Activated effector memory CD4-positive, alpha-beta T cell treated with anti-CD3 and anti-CD28 coated beads, Interleukin-2, amount 50 U/mL, for 16 hours (primary cell): ENCODE results near the gene GSG1L2.

Experiments used
- DNase-seq: peaks from one replicate; pipeline ENCODE4 v3.0.0-alpha.2; 2020

GSG1L2 gene

DNA sequence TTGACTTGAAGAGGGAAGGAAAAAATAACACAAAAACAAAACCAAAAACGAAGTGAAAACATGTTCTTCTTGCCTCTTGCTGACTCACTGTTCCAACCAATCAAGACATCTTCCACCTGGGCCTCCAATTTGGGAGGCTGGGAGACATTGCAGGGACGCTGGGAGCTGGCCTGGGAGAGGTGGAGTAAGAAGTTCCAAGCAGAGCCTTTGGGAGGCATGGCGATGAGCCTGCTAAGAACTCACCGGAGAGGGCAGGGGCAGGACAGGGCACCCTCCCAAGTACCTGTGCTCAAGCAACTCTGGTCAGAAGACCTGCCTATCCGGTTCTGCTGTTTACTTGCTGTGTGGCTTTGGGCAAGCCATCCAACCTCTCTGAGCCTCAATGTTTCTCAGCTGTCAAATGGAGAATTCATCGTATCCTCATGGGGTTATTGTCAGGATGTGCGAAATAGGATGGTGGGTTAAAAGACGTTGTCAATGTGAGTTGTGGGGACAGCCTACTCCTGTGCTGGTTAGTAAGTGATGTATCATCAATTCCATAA is 3.0 kb upstream of the GSG1L2 start:
- no peak for DNase-seq

DNA sequence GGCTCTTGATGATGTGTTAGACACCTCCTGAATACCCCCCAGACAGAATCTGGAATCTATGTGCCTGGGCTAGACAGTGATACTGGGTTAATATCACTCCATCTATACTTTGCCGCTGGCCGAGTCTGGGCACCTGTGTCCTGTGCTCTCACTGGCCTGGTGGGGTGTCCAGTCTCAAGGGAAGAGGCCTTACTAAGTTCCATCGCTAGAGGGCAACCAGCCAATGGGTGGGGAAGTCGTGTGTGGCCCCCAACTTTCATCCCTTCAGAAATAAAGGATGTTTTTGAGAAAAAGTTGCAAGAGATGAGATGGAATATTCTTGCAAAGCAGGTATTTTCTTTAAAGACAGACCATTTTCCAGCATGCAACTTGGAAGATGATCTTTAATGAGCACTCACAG is 2.2 kb upstream of the GSG1L2 start:
- no peak for DNase-seq

DNA sequence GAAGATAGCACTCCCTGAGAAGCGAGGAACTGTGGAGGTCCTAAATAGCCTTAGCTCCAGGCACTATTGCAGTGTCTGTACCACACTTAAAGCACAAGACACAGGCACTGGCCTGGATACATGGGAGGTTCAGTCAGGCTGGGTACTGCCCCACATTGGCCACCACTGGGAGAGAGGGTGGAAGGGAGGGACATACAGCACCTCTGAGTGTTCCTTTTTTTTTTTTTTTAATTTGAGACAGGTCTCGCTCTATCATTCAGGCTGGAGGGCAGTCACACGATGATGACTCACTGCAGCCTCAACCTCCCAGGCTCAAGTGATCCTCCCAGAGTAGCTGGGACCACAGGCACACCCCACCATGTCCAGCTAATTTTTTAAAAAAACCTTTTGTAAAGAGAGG is 1.4 kb downstream of the GSG1L2 start:
- DNase-seq: no peak

DNA sequence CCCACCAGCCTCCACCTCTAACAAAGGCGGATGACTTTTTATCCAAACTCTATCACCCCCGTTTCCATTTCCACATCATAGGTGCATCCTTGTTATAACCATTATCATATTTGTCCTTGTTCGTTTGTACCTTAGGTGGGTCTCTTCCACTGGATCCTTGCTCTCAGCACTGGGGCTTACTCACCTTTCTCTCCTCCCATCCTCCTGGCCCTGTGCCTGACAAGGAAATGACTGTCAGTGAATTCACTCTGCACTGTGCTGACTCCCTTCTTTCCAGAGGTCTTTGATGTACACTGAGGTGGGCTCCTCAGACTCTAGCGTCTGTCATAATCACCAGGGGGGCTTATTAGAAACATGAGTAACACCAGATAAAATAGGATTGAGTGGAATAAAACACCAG is 3.1 kb downstream of the GSG1L2 start:
- DNase-seq: no peak

DNA sequence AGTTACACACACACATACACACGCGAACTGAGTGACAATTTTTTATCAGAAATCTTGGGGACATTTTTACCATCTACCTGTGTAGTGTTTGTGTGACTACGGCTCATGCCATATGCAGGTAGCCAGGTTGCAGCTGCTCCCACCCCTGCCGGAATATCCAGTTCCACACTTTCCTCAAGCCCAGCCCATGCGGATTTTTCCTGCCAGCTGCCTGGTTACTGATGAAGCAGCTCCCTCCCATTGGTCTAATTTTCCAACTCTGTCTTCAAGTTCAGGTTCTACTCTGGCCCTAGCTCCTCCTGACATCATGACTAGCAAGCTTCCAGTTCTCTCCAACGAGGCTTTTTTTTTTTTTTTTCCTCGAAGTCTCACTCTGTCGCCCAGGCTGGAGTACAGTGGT is 4.8 kb downstream of the GSG1L2 start:
- DNase-seq: no peak

DNA sequence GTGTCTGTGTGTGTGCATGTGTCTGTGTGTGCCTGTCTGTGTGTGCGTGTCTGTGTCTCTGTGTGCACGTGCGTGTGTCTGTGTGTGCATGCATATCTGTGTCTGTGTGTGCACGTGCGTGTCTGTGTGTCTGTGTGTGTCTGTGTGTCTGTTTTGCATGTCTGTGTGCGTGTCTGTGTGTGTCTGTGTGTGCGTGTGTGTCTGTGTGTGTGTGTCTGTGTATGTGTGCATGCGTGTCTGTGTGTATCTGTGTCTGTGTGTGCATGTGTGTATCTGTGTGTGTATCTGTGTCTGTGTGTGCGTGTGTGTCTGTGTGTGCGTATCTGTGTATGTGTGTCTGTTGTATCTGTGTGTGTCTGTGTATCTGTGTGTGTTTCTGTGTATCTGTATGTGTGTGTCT is 5.4 kb downstream of the GSG1L2 start:
- DNase-seq: no peak

DNA sequence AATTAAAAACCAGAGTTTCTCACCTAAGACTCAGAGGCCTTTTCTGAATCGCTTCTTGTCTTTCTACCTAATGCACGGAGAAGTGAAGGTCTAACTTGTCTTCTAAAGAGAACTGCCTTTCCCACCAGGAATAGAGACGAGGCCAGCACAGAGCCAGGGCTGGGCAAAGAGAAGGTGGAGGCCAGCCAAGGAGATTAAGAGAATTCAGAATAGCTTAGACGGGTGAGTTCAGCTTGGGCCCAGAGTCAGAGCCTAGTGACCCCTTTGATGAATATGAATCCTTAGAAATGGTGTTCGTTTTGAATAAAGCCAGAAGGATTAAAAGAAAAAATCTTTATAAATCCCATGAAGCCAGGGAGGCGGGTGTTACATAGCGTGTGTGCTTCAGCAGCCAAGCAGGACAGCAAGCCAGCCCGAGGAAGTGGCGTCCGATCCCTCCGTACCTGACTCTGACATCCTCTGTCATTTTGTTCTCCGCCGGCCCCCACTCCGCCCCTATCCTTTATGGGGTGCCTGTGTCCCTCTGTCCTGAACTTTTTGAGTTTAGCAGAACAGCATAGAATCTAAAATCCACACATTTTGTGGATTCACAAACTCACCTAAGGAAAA is 7.4 kb downstream of the GSG1L2 start:
- no peak for DNase-seq

DNA sequence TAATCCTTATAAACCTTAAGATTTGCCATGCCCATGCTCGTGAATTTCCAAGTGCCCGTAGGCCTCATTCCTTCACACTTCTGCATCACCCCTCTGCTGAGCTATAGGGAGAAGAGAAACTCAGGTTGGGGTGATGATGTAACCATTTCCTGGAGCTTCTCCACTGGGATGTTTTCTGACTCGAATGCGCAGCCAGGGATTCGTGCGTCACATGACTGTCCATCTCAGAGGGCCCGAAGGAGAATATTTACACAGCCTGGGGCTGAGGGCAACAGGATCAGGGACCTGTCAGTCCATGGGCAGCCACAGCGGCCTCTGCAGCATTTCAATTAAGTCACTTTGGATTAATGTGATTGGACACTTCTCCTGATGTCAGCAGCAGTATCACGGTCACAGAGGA is 8.7 kb downstream of the GSG1L2 start:
- no peak for DNase-seq

DNA sequence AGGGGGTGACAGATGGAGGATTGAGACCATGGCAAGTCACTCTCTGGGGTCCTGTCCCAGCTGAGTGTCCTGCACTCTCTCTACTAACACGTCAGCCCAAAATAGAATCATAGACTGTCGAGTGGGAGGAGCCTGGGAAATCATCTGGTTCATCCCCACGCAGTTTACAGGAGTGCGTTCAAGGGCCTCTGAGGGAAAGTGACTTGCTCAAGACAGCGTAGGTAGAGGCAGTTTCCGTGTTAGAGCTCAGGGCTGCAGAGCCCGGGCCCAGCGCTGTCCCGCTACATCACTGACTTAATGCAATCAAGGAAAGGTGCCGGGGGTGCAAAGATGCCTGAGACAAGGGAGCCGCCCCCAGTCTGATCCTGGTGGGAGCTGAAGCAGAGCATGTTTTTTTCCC is 10.3 kb downstream of the GSG1L2 start:
- DNase-seq: no peak

DNA sequence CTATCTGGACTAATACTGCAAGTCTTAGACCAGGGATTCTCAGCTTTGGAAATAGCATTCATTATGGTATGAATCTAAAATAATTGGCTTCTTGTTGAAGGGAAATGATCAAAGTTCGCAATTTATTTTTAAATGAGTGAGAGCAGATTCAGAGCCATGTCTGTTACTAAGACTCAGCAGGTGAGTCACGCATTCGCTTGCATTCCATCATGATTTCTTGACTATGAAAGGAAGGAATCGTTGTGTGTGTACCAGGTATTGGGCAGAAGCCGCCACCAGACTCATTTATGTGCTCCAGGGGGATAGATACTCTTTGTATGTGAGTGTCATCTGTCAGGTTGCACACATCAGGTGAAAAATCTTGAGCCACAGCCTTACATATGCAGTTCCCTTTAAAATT is 10.8 kb downstream of the GSG1L2 start:
- DNase-seq: no peak

DNA sequence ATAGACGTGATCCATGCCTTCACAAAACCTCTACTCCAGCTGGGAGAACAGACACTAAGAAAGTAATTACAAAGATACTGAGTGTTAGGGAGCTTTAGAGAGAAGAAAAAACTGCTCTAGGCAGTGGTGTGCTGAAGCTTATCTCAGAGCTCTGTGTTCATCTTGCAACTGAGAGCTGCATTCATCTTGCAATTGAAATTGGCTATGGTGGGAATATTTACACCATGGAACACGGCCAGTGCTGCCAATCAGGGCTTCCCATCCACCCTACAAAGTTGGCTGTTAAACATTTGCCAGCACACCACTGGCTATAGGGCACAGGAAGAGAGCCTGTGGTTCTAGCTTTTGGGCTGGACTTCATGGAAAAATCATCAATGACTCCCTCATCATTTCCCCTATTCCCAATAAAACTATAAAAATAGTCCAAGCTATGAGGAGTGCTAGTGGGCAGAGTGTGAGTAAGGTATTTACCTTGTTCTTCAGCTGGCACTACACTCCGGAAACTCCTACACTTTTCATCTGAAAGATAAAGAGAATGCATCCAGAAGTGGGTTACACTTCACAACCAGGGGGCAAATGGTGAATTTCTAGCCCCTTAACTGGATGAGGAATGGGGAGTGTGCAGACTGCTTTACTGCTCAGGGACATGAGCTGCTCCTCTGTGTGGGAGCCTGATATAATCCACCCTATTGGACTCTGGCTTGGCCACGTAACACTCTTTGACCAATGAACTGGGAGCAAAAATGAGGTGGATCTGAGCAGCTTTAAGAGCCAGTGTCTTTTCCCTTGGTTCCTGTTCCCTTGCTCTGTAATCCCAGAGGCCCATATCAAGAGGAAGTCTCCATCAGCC is 11.6 kb downstream of the GSG1L2 start:
- DNase-seq: no peak

DNA sequence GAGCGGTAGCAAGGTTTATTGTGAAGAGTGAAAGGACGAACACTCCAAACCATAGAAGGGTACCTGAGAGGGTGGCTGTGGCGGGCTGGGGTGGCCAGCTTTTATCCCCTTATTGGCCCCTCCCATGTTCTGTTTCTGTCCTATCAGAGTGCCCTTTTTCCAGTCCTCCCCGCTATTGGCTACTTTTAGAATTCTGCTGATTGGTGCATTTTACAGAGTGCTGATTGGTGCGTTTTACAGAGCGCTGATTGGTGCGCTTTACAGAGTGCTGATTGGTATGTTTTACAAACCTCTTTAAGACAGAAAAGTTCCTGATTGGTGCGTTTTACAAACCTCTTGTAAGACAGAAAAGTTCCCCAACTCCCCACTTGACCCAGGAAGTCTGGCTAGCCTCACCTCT is 12.5 kb downstream of the GSG1L2 start:
- DNase-seq: no peak

DNA sequence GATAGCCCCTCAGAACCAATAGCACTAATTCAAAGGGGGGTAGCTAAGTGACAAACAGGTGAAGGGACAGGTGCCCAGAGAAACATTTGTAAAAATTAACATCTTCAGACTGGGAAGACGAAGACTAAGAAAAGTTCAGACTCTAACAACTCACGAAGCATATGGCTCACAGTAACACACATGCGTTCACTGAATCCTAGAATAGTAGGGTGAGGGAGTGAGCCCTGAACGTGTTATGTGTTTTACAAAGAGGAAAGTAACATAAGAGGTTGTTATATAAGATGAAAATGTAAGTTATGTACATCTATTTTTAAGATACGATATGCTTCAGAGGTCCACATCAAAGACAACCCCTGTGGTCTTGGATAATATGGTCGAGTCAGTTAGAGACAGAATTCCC is 15.2 kb downstream of the GSG1L2 start:
- DNase-seq: no peak

DNA sequence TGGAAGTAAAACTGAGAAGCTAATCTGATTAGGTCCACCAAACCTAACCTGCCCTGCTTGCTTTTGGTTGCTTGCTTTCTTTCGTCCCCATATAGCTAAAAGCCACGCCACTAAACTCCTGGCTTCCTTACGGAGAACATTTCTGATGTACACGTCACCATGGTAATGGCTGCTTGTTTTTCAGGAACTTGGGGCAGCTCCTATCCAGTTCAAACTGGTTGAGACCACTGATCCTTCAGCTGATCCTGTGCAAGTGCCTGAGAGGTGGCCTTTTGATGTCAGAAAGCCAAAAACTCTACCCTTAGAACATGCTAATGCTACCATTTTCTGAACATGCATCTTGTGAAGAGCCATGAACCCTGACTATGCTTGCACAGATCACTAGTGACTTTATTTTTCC is 16.1 kb downstream of the GSG1L2 start:
- no peak for DNase-seq

DNA sequence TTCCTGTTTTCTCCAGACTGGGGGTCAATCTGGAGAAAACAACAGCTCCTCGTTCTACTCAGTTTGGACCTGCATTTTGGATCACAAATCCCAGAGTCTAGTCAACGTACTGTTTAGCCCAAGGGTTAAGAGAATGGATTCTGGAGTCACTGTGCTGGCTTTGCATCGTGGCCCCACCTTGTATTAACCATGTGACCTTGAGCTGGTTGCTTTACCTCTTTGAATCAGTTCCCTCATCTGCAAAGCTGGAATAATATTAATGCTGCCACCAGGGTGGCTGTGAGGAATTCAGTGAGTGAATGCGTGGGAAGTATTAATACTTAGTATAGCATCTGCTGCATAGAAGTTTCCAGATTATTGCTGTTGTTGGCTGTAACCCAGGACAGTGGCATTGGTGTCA is 19.2 kb downstream of the GSG1L2 start:
- DNase-seq: no peak

DNA sequence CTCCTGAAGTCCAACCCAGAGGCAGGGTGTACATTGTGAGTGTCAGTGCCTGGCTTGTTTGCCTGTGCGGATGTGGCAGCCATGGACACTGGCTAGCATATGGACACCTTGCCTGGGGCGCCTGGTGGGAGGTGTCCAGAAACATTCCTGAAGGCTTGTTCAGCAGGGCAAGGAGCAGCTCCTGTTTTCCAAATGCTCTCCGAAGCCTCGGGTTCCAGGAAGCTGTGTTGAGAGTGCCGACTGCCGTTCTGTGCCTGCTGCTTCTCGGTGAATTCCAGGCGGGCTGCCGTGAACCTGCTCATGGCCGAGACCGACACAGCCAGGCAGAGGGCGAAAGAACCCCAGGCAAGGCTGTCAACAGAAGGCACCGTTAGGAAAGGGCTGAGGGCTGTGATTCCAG is 19.6 kb downstream of the GSG1L2 start:
- DNase-seq: no peak

DNA sequence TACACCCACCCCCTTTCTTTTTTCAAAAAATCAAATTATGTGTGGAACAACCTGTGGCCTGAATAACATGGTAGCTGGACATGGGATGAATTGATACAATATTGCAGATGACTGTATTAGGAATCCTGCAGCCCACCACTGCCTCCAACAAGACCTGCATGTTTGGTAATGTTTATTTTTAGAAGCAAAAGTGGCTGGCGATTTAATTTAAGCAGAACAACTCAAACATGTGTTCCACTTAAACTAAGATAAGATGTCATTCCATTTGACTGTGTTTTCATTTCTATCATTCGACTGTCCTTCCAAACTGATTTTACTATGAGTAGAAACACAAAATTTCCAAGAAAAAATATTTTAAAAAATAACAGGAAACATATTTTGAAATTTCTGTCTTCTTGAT is 20.4 kb downstream of the GSG1L2 start:
- no peak for DNase-seq

DNA sequence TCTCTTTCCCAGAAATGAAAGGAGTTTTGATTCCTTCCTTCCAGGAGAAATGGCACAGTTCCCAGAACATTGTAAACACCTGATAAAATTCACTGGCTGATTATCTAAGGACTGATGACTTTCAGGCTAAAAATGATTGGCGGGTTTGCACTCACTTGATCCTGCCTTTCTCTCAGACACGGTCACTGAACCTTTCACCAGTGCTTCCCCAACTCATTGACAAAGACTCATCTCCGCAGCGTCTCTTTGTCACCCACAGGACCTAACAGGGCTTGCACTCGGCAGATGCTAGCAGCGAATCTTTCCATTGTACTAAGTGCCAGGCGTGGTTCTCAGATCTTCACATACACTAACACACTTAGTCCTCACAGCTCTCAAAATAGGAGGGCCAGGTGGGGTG is 23.2 kb downstream of the GSG1L2 start:
- DNase-seq: no peak

DNA sequence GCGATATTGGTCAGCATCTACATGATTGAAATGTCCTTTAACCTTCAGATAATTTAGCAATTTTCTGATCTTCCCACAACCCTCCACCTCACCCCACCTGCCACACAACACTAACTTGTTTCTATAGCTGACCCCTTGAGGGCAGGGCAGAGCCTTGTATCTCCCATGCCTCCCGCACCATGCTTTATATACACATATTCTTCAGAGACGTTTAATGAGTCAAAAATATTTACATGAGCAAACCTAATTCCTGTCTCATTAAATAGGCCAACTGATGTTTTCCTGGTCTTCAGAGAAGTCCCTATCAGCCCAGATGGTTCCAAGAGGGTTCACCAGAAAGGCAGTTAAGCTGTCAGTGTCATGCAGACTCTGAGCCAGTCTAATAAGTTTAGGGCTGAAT is 23.9 kb downstream of the GSG1L2 start:
- no peak for DNase-seq

DNA sequence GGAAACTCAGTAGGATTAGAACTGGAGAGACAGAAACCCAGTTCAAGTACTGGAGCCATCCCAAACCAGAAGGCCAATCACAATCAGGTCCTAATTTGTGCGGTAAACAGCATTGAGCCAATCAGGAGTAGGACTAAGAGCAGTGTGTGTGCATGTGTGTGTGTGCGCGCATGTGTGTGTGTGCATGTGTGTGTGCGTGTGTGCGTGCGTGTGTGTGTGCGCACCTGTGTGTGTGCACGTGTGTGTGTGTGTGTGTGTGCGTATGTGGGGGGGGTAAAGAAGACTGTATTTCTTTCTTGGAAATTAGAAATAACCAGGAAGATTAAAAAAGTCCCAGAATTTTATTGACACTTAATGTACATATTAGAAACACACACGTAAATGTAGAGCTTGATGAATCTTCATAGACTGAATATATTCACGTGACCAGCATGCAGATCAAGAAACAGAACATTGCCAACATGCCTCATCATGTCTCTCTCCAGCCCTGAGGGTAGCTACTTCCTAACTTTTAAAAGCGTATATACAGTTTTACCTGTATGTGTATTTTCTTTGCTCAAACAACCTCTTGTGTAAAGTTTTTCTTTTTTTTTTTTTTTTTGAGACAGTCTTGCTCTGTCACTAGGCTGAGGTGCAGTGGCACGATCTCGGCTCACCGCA is 29.6 kb downstream of the GSG1L2 start:
- no peak for DNase-seq

DNA sequence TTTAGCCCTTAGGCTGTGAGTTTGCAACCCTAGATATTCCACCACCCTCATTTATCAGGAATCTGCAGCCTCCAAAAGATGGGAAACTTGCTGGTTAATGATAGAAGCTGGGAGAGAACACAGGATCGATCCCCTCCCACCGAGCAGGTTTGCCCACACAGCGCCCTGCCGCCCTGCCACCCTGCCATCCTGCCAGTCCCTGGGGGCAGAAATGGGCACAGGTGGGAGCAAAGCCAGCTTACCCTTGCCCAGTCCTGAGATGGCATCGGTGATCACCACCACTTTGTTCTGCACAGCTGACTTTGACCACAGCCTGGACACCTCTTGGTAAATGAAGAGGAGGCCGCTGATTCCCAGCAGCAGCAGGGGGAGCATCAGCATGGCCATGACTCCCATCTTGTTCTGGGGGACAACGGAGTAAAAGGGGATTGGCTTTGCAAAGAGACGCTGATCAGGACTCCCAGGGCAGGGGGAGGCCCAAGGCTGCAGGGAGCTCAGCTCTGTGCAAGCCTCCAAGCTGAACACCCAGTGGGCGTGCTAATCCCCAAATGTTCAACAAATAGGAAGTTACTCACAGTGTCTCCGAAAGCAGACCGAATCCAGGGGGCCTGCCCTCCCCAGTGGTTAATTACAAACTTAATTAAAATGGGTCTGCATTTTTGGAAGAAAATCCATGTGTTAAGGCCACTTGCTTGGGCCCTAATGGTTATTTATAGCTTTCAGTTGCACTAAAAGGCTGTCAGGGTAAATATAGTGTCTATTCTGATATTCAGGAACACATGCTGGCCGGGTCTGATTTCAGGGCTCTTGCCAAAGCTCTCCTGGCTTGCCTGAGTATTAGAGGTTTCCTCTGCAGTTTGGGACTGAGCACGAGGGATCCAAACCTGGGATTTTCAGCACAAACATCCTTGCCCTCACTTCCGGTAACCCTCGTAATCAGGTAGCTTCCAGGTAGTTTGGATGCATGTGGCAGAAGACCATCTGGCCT is 30.7 kb downstream of the GSG1L2 start, which contains the start of gene DHRS7C:
DHRS7C (minus strand) TSS at position 704 of the 988 bp plus-strand sequence; CDS start at position 396, 308 bp downstream.
- DNase-seq: no peak

DNA sequence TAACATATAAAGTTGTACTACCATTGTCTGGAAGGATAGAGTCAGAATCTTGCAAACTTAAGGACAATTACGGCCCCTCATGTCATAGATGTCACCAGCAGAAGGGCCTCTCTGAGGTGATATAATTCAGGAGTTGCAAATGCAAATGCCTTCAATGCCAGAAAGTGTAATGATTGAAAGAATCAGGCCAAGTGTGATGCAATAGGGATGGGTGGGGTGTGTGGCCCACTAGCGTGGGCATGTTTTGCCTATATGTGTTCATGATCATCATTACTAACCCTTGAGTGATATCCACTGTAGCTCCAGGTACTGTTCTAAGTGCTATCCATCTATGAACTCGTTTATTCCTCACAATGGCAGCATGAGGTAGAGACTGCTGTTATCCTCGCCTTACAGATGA is 31.6 kb downstream of the GSG1L2 start:
- DNase-seq: no peak

DNA sequence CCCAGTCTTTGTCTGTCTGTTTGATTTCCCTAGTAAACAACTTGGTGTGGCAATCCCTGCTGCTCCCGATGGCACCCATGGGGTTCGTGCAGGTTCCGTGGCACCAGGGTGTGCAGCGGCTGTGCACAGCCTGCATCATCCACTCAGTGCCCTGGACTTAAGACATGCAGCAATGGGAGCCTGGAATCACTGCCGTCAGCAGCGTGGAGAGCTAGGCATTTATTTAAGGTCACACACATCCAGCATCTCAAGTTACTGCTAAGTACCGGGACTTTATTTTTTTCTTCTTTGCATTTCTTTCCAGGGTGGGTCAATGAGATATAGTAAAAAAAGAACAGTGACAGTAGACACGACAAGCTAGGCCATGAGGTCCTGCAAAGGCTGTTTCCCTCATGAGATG is 33.3 kb downstream of the GSG1L2 start:
- no peak for DNase-seq
